Vagina (tissue), 2 donors: ENCODE measurements around the gene ETS1. TPM values are rescaled to one million over a fixed set of nuclear protein-coding genes. Genes with fewer than 3 reads are reported as not detected.

Experiments
- DNase-seq, 2 donors: peaks; one replicate each; pipeline ENCODE4 v3.0.0-alpha.2; 2017; ENCODE audit errors: extremely low spot score in 2 of 2
- H3K27ac ChIP-seq: fragments of 200-600 bp; sonication (generic); one replicate; pipeline ENCODE4 v1.5.1; 2019
- H3K27me3 ChIP-seq: fragments of 200-600 bp; sonication (generic); one replicate; pipeline ENCODE4 v1.5.1; 2019
- H3K36me3 ChIP-seq, 2 donors: fragments of 200-600 bp; sonication (generic); one replicate each; pipeline ENCODE4 v1.5.1; 2017 to 2019
- H3K4me1 ChIP-seq: fragments of 200-600 bp; sonication (generic); one replicate; pipeline ENCODE4 v1.5.1; 2019
- H3K4me3 ChIP-seq, 2 donors: fragments of 200-600 bp; sonication (generic); 1 replicate in 1 of 2; 2 replicates in 1 of 2; pipeline ENCODE4 v1.5.1; 2016 to 2019
- H3K9me3 ChIP-seq: fragments of 200-600 bp; sonication (generic); one replicate; pipeline ENCODE4 v1.5.1; 2019
- POLR2A ChIP-seq, 2 donors: fragments of 450-650 bp; IDR thresholded peaks; one replicate each; pipeline ENCODE4 v1.6.1; 2017; ENCODE audit warnings: antibody characterized with exemption in 2 of 2, mild to moderate bottlenecking in 2 of 2, moderate library complexity in 2 of 2
- POLR2AphosphoS5 ChIP-seq, 2 donors: sonication (generic); formaldehyde crosslinking; IDR thresholded peaks; one replicate each; pipeline ENCODE4 v1.9.0; 2017; ENCODE audit warnings: antibody characterized with exemption in 2 of 2, mild to moderate bottlenecking in 2 of 2, low read depth in 1 of 2; ENCODE audit not compliant: insufficient read depth in 1 of 2
- intact Hi-C: fragments of 100-400 bp; cut with DNase I; formaldehyde crosslinking; loops from one replicate; pipeline ENCODE4 v1.15.1; 2023
- total RNA-seq: library from RNA; depleted of rRNA; stranded (reverse); fragments of >200 nt; gene quantifications from one replicate; pipeline ENCODE4 v1.2.3, GENCODE V29; 2016
- TF ChIP-seq, protein P1 (sequence below), 3 experiments: fragments of 450-650 bp in 2 of 3; fragments of 200-600 bp in 1 of 3; sonication (generic) in 1 of 3; IDR thresholded peaks; one replicate each; pipeline ENCODE4 v1.5.1; 2017 to 2019; ENCODE audit warnings: antibody characterized with exemption in 3 of 3, mild to moderate bottlenecking in 2 of 3, moderate library complexity in 2 of 3

Gene ETS1
- total RNA-seq, 1 donor from 2014 or later, result 51.6 TPM

- peak overlapping the region; percentile 23 for H3K27ac ChIP-seq
- peaks cover 16% of the 10 kb centered on the region for H3K4me1 ChIP-seq
- no peaks in the 10 kb centered on the region for H3K36me3 ChIP-seq
- no peaks in the 10 kb centered on the region for H3K27me3 ChIP-seq
- H3K4me3 ChIP-seq, result no peak overlapping the region
- no peak for DNase-seq
- peak; percentile 19 to 28 for TF ChIP-seq POLR2AphosphoS5 (IDR thresholded peaks at IDR 0.05; ENCODE audit: insufficient read depth in 1 of 2, low read depth in 1 of 2)
- TF ChIP-seq POLR2A (IDR thresholded peaks at IDR 0.05), result no peak
- intact Hi-C loops, result no loop called here
- no peaks in the 10 kb centered on the region for H3K9me3 ChIP-seq
Observed at GRCh38 chr11:128530118-128531074, 57.0 kb downstream of the ETS1 start.

DNA sequence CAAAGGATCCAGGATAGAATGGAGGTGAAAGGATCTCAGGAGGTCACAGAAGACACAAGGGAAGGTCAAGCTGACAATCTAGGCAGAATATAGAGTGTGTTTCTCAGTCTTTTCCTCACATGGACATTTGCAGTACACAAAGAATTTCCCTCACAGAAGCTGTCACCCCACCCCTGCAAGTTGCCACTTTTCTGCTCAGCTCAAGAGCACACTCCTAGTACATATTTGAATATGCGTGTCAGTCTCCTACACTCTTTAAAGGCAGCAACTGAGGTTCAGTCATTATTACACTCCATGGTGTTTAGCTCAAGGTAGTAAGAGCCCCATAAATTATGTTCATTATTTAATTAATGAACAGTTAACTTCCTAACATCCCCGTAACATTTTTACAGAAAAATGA is 59.1 kb downstream of the ETS1 start:
- Histone ChIP-seq H3K27ac (no peak overlapping the region), H3K4me3 (no peak overlapping the region), H3K4me1 (peaks cover 18% of the 10 kb centered on the region), H3K27me3 (no peaks in the 10 kb centered on the region), H3K36me3 (no peaks in the 10 kb centered on the region), H3K9me3 (no peaks in the 10 kb centered on the region)
- TF ChIP-seq, protein P1, sequence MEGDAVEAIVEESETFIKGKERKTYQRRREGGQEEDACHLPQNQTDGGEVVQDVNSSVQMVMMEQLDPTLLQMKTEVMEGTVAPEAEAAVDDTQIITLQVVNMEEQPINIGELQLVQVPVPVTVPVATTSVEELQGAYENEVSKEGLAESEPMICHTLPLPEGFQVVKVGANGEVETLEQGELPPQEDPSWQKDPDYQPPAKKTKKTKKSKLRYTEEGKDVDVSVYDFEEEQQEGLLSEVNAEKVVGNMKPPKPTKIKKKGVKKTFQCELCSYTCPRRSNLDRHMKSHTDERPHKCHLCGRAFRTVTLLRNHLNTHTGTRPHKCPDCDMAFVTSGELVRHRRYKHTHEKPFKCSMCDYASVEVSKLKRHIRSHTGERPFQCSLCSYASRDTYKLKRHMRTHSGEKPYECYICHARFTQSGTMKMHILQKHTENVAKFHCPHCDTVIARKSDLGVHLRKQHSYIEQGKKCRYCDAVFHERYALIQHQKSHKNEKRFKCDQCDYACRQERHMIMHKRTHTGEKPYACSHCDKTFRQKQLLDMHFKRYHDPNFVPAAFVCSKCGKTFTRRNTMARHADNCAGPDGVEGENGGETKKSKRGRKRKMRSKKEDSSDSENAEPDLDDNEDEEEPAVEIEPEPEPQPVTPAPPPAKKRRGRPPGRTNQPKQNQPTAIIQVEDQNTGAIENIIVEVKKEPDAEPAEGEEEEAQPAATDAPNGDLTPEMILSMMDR (IDR thresholded peaks at IDR 0.05), result no peak
- no peak for TF ChIP-seq POLR2AphosphoS5 (IDR thresholded peaks at IDR 0.05; ENCODE audit: insufficient read depth in 1 of 2, low read depth in 1 of 2)
- TF ChIP-seq POLR2A (IDR thresholded peaks at IDR 0.05), result no peak
- intact Hi-C loops, result no loop called here
- DNase-seq, result no peak

- DNase-seq, result no peak
- Histone ChIP-seq H3K27ac (no peak overlapping the region), H3K27me3 (no peaks in the 10 kb centered on the region), H3K36me3 (no peaks in the 10 kb centered on the region), H3K4me3 (no peak overlapping the region), H3K9me3 (no peaks in the 10 kb centered on the region), H3K4me1 (peaks cover 20% of the 10 kb centered on the region)
- TF ChIP-seq POLR2A (IDR thresholded peaks at IDR 0.05), result no peak
- TF ChIP-seq POLR2AphosphoS5 (IDR thresholded peaks at IDR 0.05; ENCODE audit: insufficient read depth in 1 of 2, low read depth in 1 of 2), result no peak
- TF ChIP-seq, protein P1 (IDR thresholded peaks at IDR 0.05), result no peak
- intact Hi-C loops, result no loop called here
Observed at GRCh38 chr11:128527046-128527445, 60.3 kb downstream of the ETS1 start.

- intact Hi-C loops, result no loop called here
- H3K27me3 ChIP-seq, result no peaks in the 10 kb centered on the region
- H3K4me1 ChIP-seq, result peaks cover 20% of the 10 kb centered on the region
- no peak overlapping the region for H3K27ac ChIP-seq
- DNase-seq, result no peak
- no peak overlapping the region for H3K4me3 ChIP-seq
- H3K36me3 ChIP-seq, result no peaks in the 10 kb centered on the region
- no peaks in the 10 kb centered on the region for H3K9me3 ChIP-seq
- no peak for TF ChIP-seq POLR2A (IDR thresholded peaks at IDR 0.05)
- TF ChIP-seq, protein P1 (IDR thresholded peaks at IDR 0.05), result no peak
- TF ChIP-seq POLR2AphosphoS5 (IDR thresholded peaks at IDR 0.05; ENCODE audit: insufficient read depth in 1 of 2, low read depth in 1 of 2), result no peak
Observed at GRCh38 chr11:128525411-128526243, 61.7 kb downstream of the ETS1 start.

DNA sequence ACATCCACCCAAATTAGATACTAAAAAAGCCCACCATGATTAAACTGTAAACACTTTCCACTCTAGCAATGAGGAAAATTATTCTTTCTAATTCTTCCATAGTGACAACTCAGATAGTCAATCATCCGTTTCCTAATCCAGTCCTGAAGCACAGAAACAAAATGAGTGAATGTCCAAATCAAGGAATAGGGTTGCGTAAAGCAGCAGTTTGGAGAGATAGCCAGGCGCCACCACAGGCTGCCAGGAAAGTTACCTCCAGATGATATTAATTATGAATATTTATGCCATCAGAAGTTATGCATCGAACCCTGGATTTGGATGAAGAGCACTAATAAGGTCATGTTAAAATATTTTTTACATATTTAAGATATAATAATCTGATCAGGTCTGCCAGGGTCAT is 63.2 kb downstream of the ETS1 start:
- intact Hi-C loops, result no loop called here
- H3K27ac ChIP-seq, result no peak overlapping the region
- H3K36me3 ChIP-seq, result no peaks in the 10 kb centered on the region
- TF ChIP-seq POLR2A (IDR thresholded peaks at IDR 0.05) (no peak), POLR2AphosphoS5 (IDR thresholded peaks at IDR 0.05; ENCODE audit: insufficient read depth in 1 of 2, low read depth in 1 of 2) (no peak)
- TF ChIP-seq, protein P1 (IDR thresholded peaks at IDR 0.05), result no peak
- DNase-seq, result no peak
- H3K9me3 ChIP-seq, result no peaks in the 10 kb centered on the region
- no peaks in the 10 kb centered on the region for H3K27me3 ChIP-seq
- H3K4me3 ChIP-seq, result no peak overlapping the region
- peaks cover 9% of the 10 kb centered on the region for H3K4me1 ChIP-seq
